ENCODE measurements around the gene UPK3A. TPM values are rescaled to one million over a fixed set of nuclear protein-coding genes. Genes with fewer than 3 reads are reported as not detected.
A peak's percentile ranks its signal among the peaks of the same experiment; 100 is the strongest.

The UPK3A gene
- total and polyA plus RNA-seq, 10 of the 15 experiments (the other 5 are each of a cell fraction or from before 2014, with no cell fraction given): not detected

DNA sequence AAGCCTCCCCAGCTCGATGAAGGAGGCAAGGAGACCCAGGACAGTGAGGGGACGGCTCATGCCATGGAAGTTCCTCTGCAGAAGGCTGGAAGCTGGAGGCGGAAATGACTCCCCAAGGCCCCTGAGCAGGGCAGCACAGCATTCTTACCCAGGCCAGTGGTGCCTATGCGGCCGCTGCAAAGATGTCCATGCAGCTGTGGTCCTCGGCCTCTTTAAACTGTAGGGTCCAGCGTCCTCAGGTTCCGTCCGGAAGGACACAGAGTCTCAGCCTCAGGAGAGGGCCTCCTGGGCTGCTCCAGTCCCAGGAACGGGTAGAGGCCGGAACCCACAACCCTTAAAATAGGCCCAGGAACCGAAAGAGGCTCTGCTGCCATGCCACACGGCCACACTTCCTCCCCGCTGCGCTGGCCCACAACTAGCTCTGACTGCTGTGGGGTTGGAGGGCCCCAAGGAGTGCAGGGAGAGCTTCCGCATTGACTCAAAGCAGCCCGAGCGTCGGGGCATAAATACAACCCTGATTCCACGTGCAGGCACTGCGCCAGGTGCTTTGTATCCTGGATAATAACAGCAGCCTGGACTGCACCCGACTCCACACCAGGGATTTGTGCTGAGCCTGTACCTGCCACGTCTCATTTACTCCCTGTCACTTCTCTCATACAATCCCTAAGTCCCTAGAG lies 49.5 kb upstream of the UPK3A start (continued):
- TF ChIP-seq, protein P1, sequence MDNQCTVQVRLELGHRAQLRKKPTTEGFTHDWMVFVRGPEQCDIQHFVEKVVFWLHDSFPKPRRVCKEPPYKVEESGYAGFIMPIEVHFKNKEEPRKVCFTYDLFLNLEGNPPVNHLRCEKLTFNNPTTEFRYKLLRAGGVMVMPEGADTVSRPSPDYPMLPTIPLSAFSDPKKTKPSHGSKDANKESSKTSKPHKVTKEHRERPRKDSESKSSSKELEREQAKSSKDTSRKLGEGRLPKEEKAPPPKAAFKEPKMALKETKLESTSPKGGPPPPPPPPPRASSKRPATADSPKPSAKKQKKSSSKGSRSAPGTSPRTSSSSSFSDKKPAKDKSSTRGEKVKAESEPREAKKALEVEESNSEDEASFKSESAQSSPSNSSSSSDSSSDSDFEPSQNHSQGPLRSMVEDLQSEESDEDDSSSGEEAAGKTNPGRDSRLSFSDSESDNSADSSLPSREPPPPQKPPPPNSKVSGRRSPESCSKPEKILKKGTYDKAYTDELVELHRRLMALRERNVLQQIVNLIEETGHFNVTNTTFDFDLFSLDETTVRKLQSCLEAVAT (IDR thresholded peaks at IDR 0.05): no peak
- TF ChIP-seq CEBPB (IDR thresholded peaks at IDR 0.05; ENCODE audit: borderline replicate concordance in 1 of 2, low read depth in 2 of 2, low read length in 2 of 2) (no peak), PML (IDR thresholded peaks at IDR 0.05; ENCODE audit: low read length) (no peak; the same call in 1 of the 2 replicates), SMARCA5 (IDR thresholded peaks at IDR 0.05) (no peak), DPF2 (IDR thresholded peaks at IDR 0.05) (peak; percentile 84), SMAD1 (IDR thresholded peaks at IDR 0.05; ENCODE audit: low read depth, partially characterized antibody) (no peak), TCF7 (IDR thresholded peaks at IDR 0.05; ENCODE audit: borderline replicate concordance) (no peak), SUPT20H (IDR thresholded peaks at IDR 0.05; ENCODE audit: borderline replicate concordance, control insufficient read depth, low read depth, low read length) (no peak), HCFC1 (IDR thresholded peaks at IDR 0.05; ENCODE audit: low read length) (no peak), ZNF274 (IDR thresholded peaks at IDR 0.05; ENCODE audit: insufficient read depth, insufficient read length) (no peak), POU2F2 (IDR thresholded peaks at IDR 0.05; ENCODE audit: borderline replicate concordance, low read depth, low read length) (peak; percentile 32; the same call in 2 of the 3 replicates)
- TF ChIP-seq, protein P2, sequence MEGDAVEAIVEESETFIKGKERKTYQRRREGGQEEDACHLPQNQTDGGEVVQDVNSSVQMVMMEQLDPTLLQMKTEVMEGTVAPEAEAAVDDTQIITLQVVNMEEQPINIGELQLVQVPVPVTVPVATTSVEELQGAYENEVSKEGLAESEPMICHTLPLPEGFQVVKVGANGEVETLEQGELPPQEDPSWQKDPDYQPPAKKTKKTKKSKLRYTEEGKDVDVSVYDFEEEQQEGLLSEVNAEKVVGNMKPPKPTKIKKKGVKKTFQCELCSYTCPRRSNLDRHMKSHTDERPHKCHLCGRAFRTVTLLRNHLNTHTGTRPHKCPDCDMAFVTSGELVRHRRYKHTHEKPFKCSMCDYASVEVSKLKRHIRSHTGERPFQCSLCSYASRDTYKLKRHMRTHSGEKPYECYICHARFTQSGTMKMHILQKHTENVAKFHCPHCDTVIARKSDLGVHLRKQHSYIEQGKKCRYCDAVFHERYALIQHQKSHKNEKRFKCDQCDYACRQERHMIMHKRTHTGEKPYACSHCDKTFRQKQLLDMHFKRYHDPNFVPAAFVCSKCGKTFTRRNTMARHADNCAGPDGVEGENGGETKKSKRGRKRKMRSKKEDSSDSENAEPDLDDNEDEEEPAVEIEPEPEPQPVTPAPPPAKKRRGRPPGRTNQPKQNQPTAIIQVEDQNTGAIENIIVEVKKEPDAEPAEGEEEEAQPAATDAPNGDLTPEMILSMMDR (IDR thresholded peaks at IDR 0.05 in 2 of 3, conservative IDR thresholded peaks at IDR 0.05 in 1 of 3; ENCODE audit: control insufficient read depth in 2 of 3, extremely low read depth in 1 of 3, insufficient read depth in 1 of 3, low read depth in 3 of 3, low read length in 3 of 3): no peak
- TF ChIP-seq, protein P3, sequence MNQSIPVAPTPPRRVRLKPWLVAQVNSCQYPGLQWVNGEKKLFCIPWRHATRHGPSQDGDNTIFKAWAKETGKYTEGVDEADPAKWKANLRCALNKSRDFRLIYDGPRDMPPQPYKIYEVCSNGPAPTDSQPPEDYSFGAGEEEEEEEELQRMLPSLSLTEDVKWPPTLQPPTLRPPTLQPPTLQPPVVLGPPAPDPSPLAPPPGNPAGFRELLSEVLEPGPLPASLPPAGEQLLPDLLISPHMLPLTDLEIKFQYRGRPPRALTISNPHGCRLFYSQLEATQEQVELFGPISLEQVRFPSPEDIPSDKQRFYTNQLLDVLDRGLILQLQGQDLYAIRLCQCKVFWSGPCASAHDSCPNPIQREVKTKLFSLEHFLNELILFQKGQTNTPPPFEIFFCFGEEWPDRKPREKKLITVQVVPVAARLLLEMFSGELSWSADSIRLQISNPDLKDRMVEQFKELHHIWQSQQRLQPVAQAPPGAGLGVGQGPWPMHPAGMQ (IDR thresholded peaks at IDR 0.05; ENCODE audit: borderline replicate concordance): no peak
- TF ChIP-seq, protein P4, sequence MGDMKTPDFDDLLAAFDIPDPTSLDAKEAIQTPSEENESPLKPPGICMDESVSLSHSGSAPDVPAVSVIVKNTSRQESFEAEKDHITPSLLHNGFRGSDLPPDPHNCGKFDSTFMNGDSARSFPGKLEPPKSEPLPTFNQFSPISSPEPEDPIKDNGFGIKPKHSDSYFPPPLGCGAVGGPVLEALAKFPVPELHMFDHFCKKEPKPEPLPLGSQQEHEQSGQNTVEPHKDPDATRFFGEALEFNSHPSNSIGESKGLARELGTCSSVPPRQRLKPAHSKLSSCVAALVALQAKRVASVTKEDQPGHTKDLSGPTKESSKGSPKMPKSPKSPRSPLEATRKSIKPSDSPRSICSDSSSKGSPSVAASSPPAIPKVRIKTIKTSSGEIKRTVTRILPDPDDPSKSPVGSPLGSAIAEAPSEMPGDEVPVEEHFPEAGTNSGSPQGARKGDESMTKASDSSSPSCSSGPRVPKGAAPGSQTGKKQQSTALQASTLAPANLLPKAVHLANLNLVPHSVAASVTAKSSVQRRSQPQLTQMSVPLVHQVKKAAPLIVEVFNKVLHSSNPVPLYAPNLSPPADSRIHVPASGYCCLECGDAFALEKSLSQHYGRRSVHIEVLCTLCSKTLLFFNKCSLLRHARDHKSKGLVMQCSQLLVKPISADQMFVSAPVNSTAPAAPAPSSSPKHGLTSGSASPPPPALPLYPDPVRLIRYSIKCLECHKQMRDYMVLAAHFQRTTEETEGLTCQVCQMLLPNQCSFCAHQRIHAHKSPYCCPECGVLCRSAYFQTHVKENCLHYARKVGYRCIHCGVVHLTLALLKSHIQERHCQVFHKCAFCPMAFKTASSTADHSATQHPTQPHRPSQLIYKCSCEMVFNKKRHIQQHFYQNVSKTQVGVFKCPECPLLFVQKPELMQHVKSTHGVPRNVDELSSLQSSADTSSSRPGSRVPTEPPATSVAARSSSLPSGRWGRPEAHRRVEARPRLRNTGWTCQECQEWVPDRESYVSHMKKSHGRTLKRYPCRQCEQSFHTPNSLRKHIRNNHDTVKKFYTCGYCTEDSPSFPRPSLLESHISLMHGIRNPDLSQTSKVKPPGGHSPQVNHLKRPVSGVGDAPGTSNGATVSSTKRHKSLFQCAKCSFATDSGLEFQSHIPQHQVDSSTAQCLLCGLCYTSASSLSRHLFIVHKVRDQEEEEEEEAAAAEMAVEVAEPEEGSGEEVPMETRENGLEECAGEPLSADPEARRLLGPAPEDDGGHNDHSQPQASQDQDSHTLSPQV (IDR thresholded peaks at IDR 0.05): no peak
- TF ChIP-seq, protein P5, sequence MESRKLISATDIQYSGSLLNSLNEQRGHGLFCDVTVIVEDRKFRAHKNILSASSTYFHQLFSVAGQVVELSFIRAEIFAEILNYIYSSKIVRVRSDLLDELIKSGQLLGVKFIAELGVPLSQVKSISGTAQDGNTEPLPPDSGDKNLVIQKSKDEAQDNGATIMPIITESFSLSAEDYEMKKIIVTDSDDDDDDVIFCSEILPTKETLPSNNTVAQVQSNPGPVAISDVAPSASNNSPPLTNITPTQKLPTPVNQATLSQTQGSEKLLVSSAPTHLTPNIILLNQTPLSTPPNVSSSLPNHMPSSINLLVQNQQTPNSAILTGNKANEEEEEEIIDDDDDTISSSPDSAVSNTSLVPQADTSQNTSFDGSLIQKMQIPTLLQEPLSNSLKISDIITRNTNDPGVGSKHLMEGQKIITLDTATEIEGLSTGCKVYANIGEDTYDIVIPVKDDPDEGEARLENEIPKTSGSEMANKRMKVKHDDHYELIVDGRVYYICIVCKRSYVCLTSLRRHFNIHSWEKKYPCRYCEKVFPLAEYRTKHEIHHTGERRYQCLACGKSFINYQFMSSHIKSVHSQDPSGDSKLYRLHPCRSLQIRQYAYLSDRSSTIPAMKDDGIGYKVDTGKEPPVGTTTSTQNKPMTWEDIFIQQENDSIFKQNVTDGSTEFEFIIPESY (IDR thresholded peaks at IDR 0.05): no peak
- TF ChIP-seq, protein P6, sequence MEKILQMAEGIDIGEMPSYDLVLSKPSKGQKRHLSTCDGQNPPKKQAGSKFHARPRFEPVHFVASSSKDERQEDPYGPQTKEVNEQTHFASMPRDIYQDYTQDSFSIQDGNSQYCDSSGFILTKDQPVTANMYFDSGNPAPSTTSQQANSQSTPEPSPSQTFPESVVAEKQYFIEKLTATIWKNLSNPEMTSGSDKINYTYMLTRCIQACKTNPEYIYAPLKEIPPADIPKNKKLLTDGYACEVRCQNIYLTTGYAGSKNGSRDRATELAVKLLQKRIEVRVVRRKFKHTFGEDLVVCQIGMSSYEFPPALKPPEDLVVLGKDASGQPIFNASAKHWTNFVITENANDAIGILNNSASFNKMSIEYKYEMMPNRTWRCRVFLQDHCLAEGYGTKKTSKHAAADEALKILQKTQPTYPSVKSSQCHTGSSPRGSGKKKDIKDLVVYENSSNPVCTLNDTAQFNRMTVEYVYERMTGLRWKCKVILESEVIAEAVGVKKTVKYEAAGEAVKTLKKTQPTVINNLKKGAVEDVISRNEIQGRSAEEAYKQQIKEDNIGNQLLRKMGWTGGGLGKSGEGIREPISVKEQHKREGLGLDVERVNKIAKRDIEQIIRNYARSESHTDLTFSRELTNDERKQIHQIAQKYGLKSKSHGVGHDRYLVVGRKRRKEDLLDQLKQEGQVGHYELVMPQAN (conservative IDR thresholded peaks at IDR 0.05): no peak; the same call in none of the 2 replicates
